ENCODE data around the gene NANOGP8. TPM values are rescaled to one million over a fixed set of nuclear protein-coding genes. Genes with fewer than 3 reads are reported as not detected.
A peak's percentile ranks its signal among the peaks of the same experiment; 100 is the strongest.

NANOGP8 gene
- polyA plus RNA-seq, 1 donor from 2014 or later, result not detected

DNA sequence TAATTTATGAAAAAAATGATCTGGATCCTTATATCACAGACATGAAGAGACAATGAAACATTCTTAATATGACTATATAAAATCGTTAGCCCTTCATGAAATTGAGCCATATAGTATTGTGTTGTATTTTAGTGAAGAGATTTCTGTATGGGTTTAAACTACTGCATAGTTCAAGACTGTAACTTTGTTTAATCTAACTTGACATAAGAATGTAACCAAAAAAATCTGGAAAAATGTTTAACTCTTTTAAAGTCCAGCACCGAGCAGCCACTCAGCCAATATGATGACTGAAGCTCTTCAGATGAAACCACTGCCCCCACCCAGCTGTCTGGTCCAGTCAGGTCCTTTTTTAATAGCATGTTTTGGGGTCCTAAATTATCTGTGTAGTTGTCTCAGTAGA lies 4.9 kb downstream of the NANOGP8 start:
- TF ChIP-seq MXI1 (conservative IDR thresholded peaks at IDR 0.05; ENCODE audit: poor library complexity, severe bottlenecking), result no peak
- no peak for TF ChIP-seq SMC3 (conservative IDR thresholded peaks at IDR 0.05; ENCODE audit: poor library complexity)
- TF ChIP-seq TAF1 (IDR thresholded peaks at IDR 0.05; ENCODE audit: low read depth), result no peak
- no peak for TF ChIP-seq POLR2AphosphoS5 (IDR thresholded peaks at IDR 0.05)
- TF ChIP-seq RAD21 (conservative IDR thresholded peaks at IDR 0.05), result no peak
- TF ChIP-seq EZH2 (IDR thresholded peaks at IDR 0.05; ENCODE audit: borderline replicate concordance, insufficient read depth, low read length, poor library complexity, severe bottlenecking), result no peak
- no peak for TF ChIP-seq REST (IDR thresholded peaks at IDR 0.05; ENCODE audit: borderline replicate concordance)
- TF ChIP-seq, protein P1, sequence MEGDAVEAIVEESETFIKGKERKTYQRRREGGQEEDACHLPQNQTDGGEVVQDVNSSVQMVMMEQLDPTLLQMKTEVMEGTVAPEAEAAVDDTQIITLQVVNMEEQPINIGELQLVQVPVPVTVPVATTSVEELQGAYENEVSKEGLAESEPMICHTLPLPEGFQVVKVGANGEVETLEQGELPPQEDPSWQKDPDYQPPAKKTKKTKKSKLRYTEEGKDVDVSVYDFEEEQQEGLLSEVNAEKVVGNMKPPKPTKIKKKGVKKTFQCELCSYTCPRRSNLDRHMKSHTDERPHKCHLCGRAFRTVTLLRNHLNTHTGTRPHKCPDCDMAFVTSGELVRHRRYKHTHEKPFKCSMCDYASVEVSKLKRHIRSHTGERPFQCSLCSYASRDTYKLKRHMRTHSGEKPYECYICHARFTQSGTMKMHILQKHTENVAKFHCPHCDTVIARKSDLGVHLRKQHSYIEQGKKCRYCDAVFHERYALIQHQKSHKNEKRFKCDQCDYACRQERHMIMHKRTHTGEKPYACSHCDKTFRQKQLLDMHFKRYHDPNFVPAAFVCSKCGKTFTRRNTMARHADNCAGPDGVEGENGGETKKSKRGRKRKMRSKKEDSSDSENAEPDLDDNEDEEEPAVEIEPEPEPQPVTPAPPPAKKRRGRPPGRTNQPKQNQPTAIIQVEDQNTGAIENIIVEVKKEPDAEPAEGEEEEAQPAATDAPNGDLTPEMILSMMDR (IDR thresholded peaks at IDR 0.05; ENCODE audit: poor library complexity, severe bottlenecking), result no peak
- TF ChIP-seq EP300 (conservative IDR thresholded peaks at IDR 0.05; ENCODE audit: poor library complexity, severe bottlenecking), result no peak
- Histone ChIP-seq H3K27me3 (ENCODE audit: insufficient read depth, low read depth, low read length) (no peaks in the 10 kb centered on the region), H3K4me2 (ENCODE audit: low read length) (no peak overlapping the region), H4K20me1 (ENCODE audit: insufficient read depth) (no peaks in the 10 kb centered on the region), H3K79me2 (replicated peaks; ENCODE audit: insufficient read depth, low read length) (no peaks in the 10 kb centered on the region), H3F3A (ENCODE audit: insufficient read depth, low read length, poor library complexity, severe bottlenecking) (no peaks in the 10 kb centered on the region), H3K27ac (ENCODE audit: low read length) (no peak overlapping the region), H3K9me2 (ENCODE audit: insufficient read depth, low read length) (no peaks in the 10 kb centered on the region), H3K9me3 (ENCODE audit: low read length) (no peaks in the 10 kb centered on the region), H2AFZ (ENCODE audit: low read depth, low read length) (no peak overlapping the region), H3K9ac (ENCODE audit: low read length) (no peak overlapping the region), H3K36me3 (ENCODE audit: insufficient read depth, low read length) (no peaks in the 10 kb centered on the region), H3K4me3 (ENCODE audit: low read length) (no peak overlapping the region)

GRCh38 chr15:35078221-35078915 lies 6.7 kb downstream of the NANOGP8 start:
- H3F3A ChIP-seq (ENCODE audit: insufficient read depth, low read length, poor library complexity, severe bottlenecking), result no peaks in the 10 kb centered on the region
- H3K4me3 ChIP-seq (ENCODE audit: low read length), result no peak overlapping the region
- H2AFZ ChIP-seq (ENCODE audit: low read depth, low read length), result no peak overlapping the region
- no peaks in the 10 kb centered on the region for H3K36me3 ChIP-seq (ENCODE audit: insufficient read depth, low read length)
- TF ChIP-seq EZH2 (IDR thresholded peaks at IDR 0.05; ENCODE audit: borderline replicate concordance, insufficient read depth, low read length, poor library complexity, severe bottlenecking) (no peak), MXI1 (conservative IDR thresholded peaks at IDR 0.05; ENCODE audit: poor library complexity, severe bottlenecking) (no peak), REST (IDR thresholded peaks at IDR 0.05; ENCODE audit: borderline replicate concordance) (no peak), SMC3 (conservative IDR thresholded peaks at IDR 0.05; ENCODE audit: poor library complexity) (peak; percentile 91), EP300 (conservative IDR thresholded peaks at IDR 0.05; ENCODE audit: poor library complexity, severe bottlenecking) (no peak), TAF1 (IDR thresholded peaks at IDR 0.05; ENCODE audit: low read depth) (no peak), POLR2AphosphoS5 (IDR thresholded peaks at IDR 0.05) (no peak), RAD21 (conservative IDR thresholded peaks at IDR 0.05) (peak; percentile 96)
- TF ChIP-seq, protein P1 (IDR thresholded peaks at IDR 0.05; ENCODE audit: poor library complexity, severe bottlenecking), result peak; percentile 91
- H3K9ac ChIP-seq (ENCODE audit: low read length), result no peak overlapping the region
- no peaks in the 10 kb centered on the region for H3K79me2 ChIP-seq (replicated peaks; ENCODE audit: insufficient read depth, low read length)
- no peak overlapping the region for H3K4me2 ChIP-seq (ENCODE audit: low read length)
- H3K27me3 ChIP-seq (ENCODE audit: insufficient read depth, low read depth, low read length), result no peaks in the 10 kb centered on the region
- no peak overlapping the region for H3K27ac ChIP-seq (ENCODE audit: low read length)
- H3K9me2 ChIP-seq (ENCODE audit: insufficient read depth, low read length), result no peaks in the 10 kb centered on the region
- no peaks in the 10 kb centered on the region for H3K9me3 ChIP-seq (ENCODE audit: low read length)
- H4K20me1 ChIP-seq (ENCODE audit: insufficient read depth), result no peaks in the 10 kb centered on the region
